Measurements from ENCODE around the gene GPHN. TPM values are rescaled to one million over a fixed set of nuclear protein-coding genes. Genes with fewer than 3 reads are reported as not detected.
A peak's percentile ranks its signal among the peaks of the same experiment; 100 is the strongest.
"Not testable (repeated sequence)": the region's sequence is repeated elsewhere in the genome, so short reads cannot be mapped to it uniquely, and the experiment has no call there.

The GPHN gene
- total and polyA plus RNA-seq, 2 of the 4 experiments (the other 2 are of a cell fraction), result 8.0 to 8.1 TPM

GRCh38 chr14:66709291-66709690 is 201.3 kb downstream of the GPHN start:
- Histone ChIP-seq H3K79me1 (ENCODE audit: low read depth in 1 of 2, low read length in 2 of 2) (no peaks in the 10 kb centered on the region), H4K8ac (ENCODE audit: low read depth in 2 of 2, low read length in 2 of 2) (no peak overlapping the region), H3K23ac (ENCODE audit: low read depth, low read length) (no peak overlapping the region), H3K27ac (ENCODE audit: insufficient read depth, low read length) (no peak overlapping the region), H2AK9ac (replicated peaks; ENCODE audit: low read depth, low read length, poor library complexity) (no peak overlapping the region), H2BK120ac (ENCODE audit: low read depth, low read length) (no peak overlapping the region), H4K91ac (ENCODE audit: insufficient read depth, low read depth, low read length) (no peak overlapping the region), H3K4ac (ENCODE audit: low read depth, low read length) (no peak overlapping the region), H2AFZ (replicated peaks; ENCODE audit: low read length, poor library complexity) (no peak overlapping the region), H4K20me1 (ENCODE audit: insufficient read depth, low read length) (no peaks in the 10 kb centered on the region), H3K9ac (ENCODE audit: low read depth, low read length) (no peak overlapping the region), H2BK15ac (ENCODE audit: low read depth, low read length) (no peak overlapping the region), H2BK20ac (ENCODE audit: low read depth, low read length) (no peak overlapping the region), H3K9me3 (ENCODE audit: control insufficient read depth, insufficient read depth, low read length) (no peaks in the 10 kb centered on the region), H3K4me3 (ENCODE audit: insufficient read depth, low read depth, low read length) (no peak overlapping the region), H2BK5ac (ENCODE audit: low read depth, low read length, poor library complexity, severe bottlenecking) (no peak overlapping the region), H3K27me3 (ENCODE audit: control insufficient read depth, insufficient read depth, low read length) (no peaks in the 10 kb centered on the region), H4K5ac (ENCODE audit: low read depth, low read length) (no peak overlapping the region), H3K4me2 (ENCODE audit: low read depth, low read length) (no peak overlapping the region), H2AK5ac (ENCODE audit: low read depth, low read length) (no peak overlapping the region), H3K14ac (replicated peaks; ENCODE audit: low read depth, low read length) (no peak overlapping the region), H3K9me1 (ENCODE audit: insufficient read depth, low read length) (no peaks in the 10 kb centered on the region), H3K56ac (ENCODE audit: extremely low read depth, insufficient read depth, low read length) (no peak overlapping the region), H3K4me1 (ENCODE audit: control insufficient read depth, insufficient read depth, low read length) (no peaks in the 10 kb centered on the region), H3K36me3 (ENCODE audit: control insufficient read depth, insufficient read depth, low read length) (no peaks in the 10 kb centered on the region), H3K18ac (ENCODE audit: low read depth, low read length) (no peak overlapping the region)
- TF ChIP-seq CEBPB (IDR thresholded peaks at IDR 0.05; ENCODE audit: low read depth, low read length) (peak; percentile 11; the same call in 1 of the 2 replicates), ELK1 (IDR thresholded peaks at IDR 0.05; ENCODE audit: borderline replicate concordance, low read depth, low read length) (no peak)
- peak; percentile 19 for DNase-seq
- intact Hi-C loops (cut with micrococcal nuclease) (no loop called here), dilution Hi-C loops (cut with HindIII; ENCODE audit: low sequenced_read_pairs, unreplicated experiment) (no loop called here), in situ Hi-C loops (cut with MboI; ENCODE audit: low sequenced_read_pairs) (no loop called here)
- ATAC-seq (ENCODE audit: low read depth), result peak; percentile 49
- no CpG with 5 or more reads among the region's 1 CpG for WGBS, 2 experiments (ENCODE audit: extremely low coverage in 2 of 2, insufficient read length in 1 of 2)
- ChIA-PET CTCF (interaction anchor here (0.6 to 0.8 kb wide), 2 partner anchors 94 to 214 kb away, joined by 3 to 4 read pairs; no protein-coding TSS in a partner anchor), POLR2A (ENCODE audit: unreplicated experiment) (no interaction called here)
- BruUV-seq (replicated peaks), result no TSS peak

GRCh38 chr14:66714291-66714690 is 206.3 kb downstream of the GPHN start:
- H4K20me1 ChIP-seq (ENCODE audit: insufficient read depth, low read length); POLR2A ChIA-PET (ENCODE audit: unreplicated experiment); H4K91ac ChIP-seq (ENCODE audit: insufficient read depth, low read depth, low read length); CTCF ChIA-PET; H2AFZ ChIP-seq (replicated peaks; ENCODE audit: low read length, poor library complexity); H3K23ac ChIP-seq (ENCODE audit: low read depth, low read length); H2AK5ac ChIP-seq (ENCODE audit: low read depth, low read length); H4K5ac ChIP-seq (ENCODE audit: low read depth, low read length); H3K79me1 ChIP-seq (ENCODE audit: low read depth in 1 of 2, low read length in 2 of 2); H3K27ac ChIP-seq (ENCODE audit: insufficient read depth, low read length); H2BK5ac ChIP-seq (ENCODE audit: low read depth, low read length, poor library complexity, severe bottlenecking); DNase-seq; ATAC-seq (ENCODE audit: low read depth); in situ Hi-C loops (cut with MboI; ENCODE audit: low sequenced_read_pairs); H2BK20ac ChIP-seq (ENCODE audit: low read depth, low read length); H2BK15ac ChIP-seq (ENCODE audit: low read depth, low read length); H3K27me3 ChIP-seq (ENCODE audit: control insufficient read depth, insufficient read depth, low read length); H2BK120ac ChIP-seq (ENCODE audit: low read depth, low read length); H2AK9ac ChIP-seq (replicated peaks; ENCODE audit: low read depth, low read length, poor library complexity); H3K4me3 ChIP-seq (ENCODE audit: insufficient read depth, low read depth, low read length); intact Hi-C loops (cut with micrococcal nuclease); H3K9ac ChIP-seq (ENCODE audit: low read depth, low read length); H3K56ac ChIP-seq (ENCODE audit: extremely low read depth, insufficient read depth, low read length); H3K4ac ChIP-seq (ENCODE audit: low read depth, low read length); H3K14ac ChIP-seq (replicated peaks; ENCODE audit: low read depth, low read length); H4K8ac ChIP-seq (ENCODE audit: low read depth in 2 of 2, low read length in 2 of 2); H3K18ac ChIP-seq (ENCODE audit: low read depth, low read length); BruUV-seq (replicated peaks); H3K9me1 ChIP-seq (ENCODE audit: insufficient read depth, low read length); H3K9me3 ChIP-seq (ENCODE audit: control insufficient read depth, insufficient read depth, low read length); dilution Hi-C loops (cut with HindIII; ENCODE audit: low sequenced_read_pairs, unreplicated experiment); H3K36me3 ChIP-seq (ENCODE audit: control insufficient read depth, insufficient read depth, low read length); H3K4me2 ChIP-seq (ENCODE audit: low read depth, low read length); H3K4me1 ChIP-seq (ENCODE audit: control insufficient read depth, insufficient read depth, low read length): not testable (repeated sequence)
- WGBS, 2 experiments (ENCODE audit: extremely low coverage in 2 of 2, insufficient read length in 1 of 2), result no CpG with 5 or more reads among the region's 4 CpGs
